Stimulated activated CD8-positive, alpha-beta memory T cell treated with anti-CD3 and anti-CD28 coated beads, Interleukin-7, amount 100 ng/mL, for 4 hours (primary cell): Measurements from ENCODE around the gene IL27RA.

Source experiments
- DNase-seq, 2 donors: peaks; one replicate each; pipeline ENCODE4 v3.0.0-alpha.2; 2020; ENCODE audit warnings: low read depth in 2 of 2

IL27RA gene

GRCh38 chr19:14089412-14089661 is 57.8 kb downstream of the IL27RA start:
- no peak for DNase-seq

- DNase-seq: peak in 1 of 2 donors; percentile 42
These were observed 58.3 kb downstream of the IL27RA start for GRCh38 chr19:14089662-14090508.

GRCh38 chr19:14090509-14091080 is 59.0 kb downstream of the IL27RA start, which contains the start of gene SAMD1:
SAMD1 (minus strand) TSS chr19:14090751.
- DNase-seq: peak; percentile 77 to 91

GRCh38 chr19:14091081-14091812 is 59.7 kb downstream of the IL27RA start:
- DNase-seq: peak in 1 of 2 donors; percentile 50

- peak in 1 of 2 donors; percentile 39 for DNase-seq
These were observed 60.4 kb downstream of the IL27RA start for GRCh38 chr19:14091813-14092462.

GRCh38 chr19:14093117-14093823 is 61.7 kb downstream of the IL27RA start:
- no peak for DNase-seq

GRCh38 chr19:14094854-14095253 is 63.3 kb downstream of the IL27RA start:
- no peak for DNase-seq

- DNase-seq: no peak
These were observed 64.9 kb downstream of the IL27RA start for GRCh38 chr19:14096272-14096992.

- no peak for DNase-seq
These were observed 66.1 kb downstream of the IL27RA start for GRCh38 chr19:14097532-14098151.

GRCh38 chr19:14101003-14101545 is 69.5 kb downstream of the IL27RA start:
- no peak for DNase-seq

GRCh38 chr19:14102102-14102696 is 70.6 kb downstream of the IL27RA start:
- no peak for DNase-seq

GRCh38 chr19:14102756-14103155 is 71.2 kb downstream of the IL27RA start:
- no peak for DNase-seq
